Measurements from ENCODE around the gene GPRC5A.

GRCh38 chr12:12924169-12924568, 32.8 kb downstream of the GPRC5A start:
- no peak for TF ChIP-seq TAF1 (IDR thresholded peaks at IDR 0.05; ENCODE audit: borderline replicate concordance, low read depth, low read length)
- TF ChIP-seq POLR2A (IDR thresholded peaks at IDR 0.05; ENCODE audit: low read depth, low read length) = no peak

Data from GM12892 (cell line).